Osteoblast (primary cell): ENCODE results near the gene ATP2B3. TPM values are rescaled to one million over a fixed set of nuclear protein-coding genes. Genes with fewer than 3 reads are reported as not detected.

Experiments used
- DNase-seq: peaks from one replicate; pipeline ENCODE4 v3.0.0; 2011; ENCODE audit warnings: low spot score, mixed read lengths; ENCODE audit not compliant: insufficient read length; ENCODE audit errors: missing footprints
- H2AFZ ChIP-seq: 2 replicates; pipeline ENCODE4 v1.6.0; 2011; ENCODE audit warnings: mild to moderate bottlenecking, low read length
- H3K27ac ChIP-seq: 2 replicates; pipeline ENCODE4 v1.5.1; 2011; ENCODE audit warnings: mild to moderate bottlenecking, low read depth, low read length, moderate library complexity
- H3K27me3 ChIP-seq: 2 replicates; pipeline ENCODE4 v1.6.0; 2012; ENCODE audit warnings: mild to moderate bottlenecking, control low read depth, inconsistent platforms, low read length, moderate library complexity; ENCODE audit not compliant: insufficient read depth
- H3K36me3 ChIP-seq: 2 replicates; pipeline ENCODE4 v1.5.1; 2011; ENCODE audit warnings: mild to moderate bottlenecking, low read length, control low read depth, moderate library complexity; ENCODE audit not compliant: insufficient read depth
- H3K4me1 ChIP-seq: 2 replicates; pipeline ENCODE4 v1.5.1; 2011; ENCODE audit warnings: mild to moderate bottlenecking, low read length, control low read depth, moderate library complexity; ENCODE audit not compliant: insufficient read depth
- H3K4me2 ChIP-seq: 2 replicates; pipeline ENCODE4 v1.6.0; 2011; ENCODE audit warnings: mild to moderate bottlenecking, low read length; ENCODE audit not compliant: insufficient read depth
- H3K4me3 ChIP-seq: fragments of 200-600 bp; sonication (generic); 3 replicates; pipeline ENCODE4 v1.5.1; 2012; ENCODE audit warnings: mild to moderate bottlenecking, low read length, inconsistent platforms; ENCODE audit not compliant: insufficient read depth
- H3K79me2 ChIP-seq: 2 replicates; pipeline ENCODE4 v1.6.0; 2012; ENCODE audit warnings: mild to moderate bottlenecking, low read length, control low read depth, inconsistent platforms; ENCODE audit not compliant: insufficient read depth
- H3K9me3 ChIP-seq: 2 replicates; pipeline ENCODE4 v1.5.1; 2011; ENCODE audit warnings: low read depth, low read length, control low read depth
- H4K20me1 ChIP-seq: 2 replicates; pipeline ENCODE4 v1.6.0; 2012; ENCODE audit warnings: mild to moderate bottlenecking, low read length, control low read depth; ENCODE audit not compliant: insufficient read depth
- CTCF ChIP-seq: IDR thresholded peaks from 2 replicates; pipeline ENCODE4 v1.5.1; 2011; ENCODE audit warnings: mild to moderate bottlenecking, low read depth, low read length, moderate library complexity; ENCODE audit errors: extremely low read depth
- total RNA-seq: library from RNA; depleted of rRNA; stranded (reverse); fragments of >200 nt; gene quantifications from 2 replicates; pipeline ENCODE4 v1.2.3, GENCODE V29; 2012

ATP2B3 gene
- total RNA-seq, 1 donor = not detected

GRCh38 chrX:153569475-153569874 lies 52.0 kb downstream of the ATP2B3 start:
- Histone ChIP-seq H2AFZ (no peak overlapping the region), H3K4me3 (no peak overlapping the region), H3K4me1 (no peaks in the 10 kb centered on the region), H3K9me3 (no peaks in the 10 kb centered on the region), H3K27me3 (peaks cover 4% of the 10 kb centered on the region), H3K36me3 (no peaks in the 10 kb centered on the region), H3K79me2 (no peaks in the 10 kb centered on the region), H3K4me2 (no peak overlapping the region), H3K27ac (no peak overlapping the region), H4K20me1 (no peaks in the 10 kb centered on the region)
- peak; percentile 76 for DNase-seq
- no peak for TF ChIP-seq CTCF

GRCh38 chrX:153571534-153571908 lies 54.1 kb downstream of the ATP2B3 start:
- H3K4me1 ChIP-seq = no peaks in the 10 kb centered on the region
- peaks cover 4% of the 10 kb centered on the region for H3K27me3 ChIP-seq
- H3K9me3 ChIP-seq = no peaks in the 10 kb centered on the region
- H2AFZ ChIP-seq = no peak overlapping the region
- TF ChIP-seq CTCF = no peak
- DNase-seq = peak; percentile 55
- no peak overlapping the region for H3K4me2 ChIP-seq
- no peak overlapping the region for H3K27ac ChIP-seq
- H3K4me3 ChIP-seq = no peak overlapping the region
- H3K36me3 ChIP-seq = no peaks in the 10 kb centered on the region
- no peaks in the 10 kb centered on the region for H3K79me2 ChIP-seq
- no peaks in the 10 kb centered on the region for H4K20me1 ChIP-seq

- H3K27ac ChIP-seq = no peak overlapping the region
- DNase-seq = peak; percentile 77
- H3K4me1 ChIP-seq = no peaks in the 10 kb centered on the region
- no peak overlapping the region for H2AFZ ChIP-seq
- no peaks in the 10 kb centered on the region for H3K79me2 ChIP-seq
- no peaks in the 10 kb centered on the region for H3K36me3 ChIP-seq
- H4K20me1 ChIP-seq = no peaks in the 10 kb centered on the region
- no peak for TF ChIP-seq CTCF
- peaks cover 3% of the 10 kb centered on the region for H3K27me3 ChIP-seq
- H3K4me3 ChIP-seq = no peak overlapping the region
- no peaks in the 10 kb centered on the region for H3K9me3 ChIP-seq
- no peak overlapping the region for H3K4me2 ChIP-seq
Measured at GRCh38 chrX:153572601-153573000, 55.2 kb downstream of the ATP2B3 start.

GRCh38 chrX:153573984-153574383 lies 56.5 kb downstream of the ATP2B3 start:
- no peak for TF ChIP-seq CTCF
- H2AFZ ChIP-seq = no peak overlapping the region
- H3K79me2 ChIP-seq = no peaks in the 10 kb centered on the region
- H3K9me3 ChIP-seq = no peaks in the 10 kb centered on the region
- H3K4me3 ChIP-seq = no peak overlapping the region
- DNase-seq = peak; percentile 77
- H4K20me1 ChIP-seq = no peaks in the 10 kb centered on the region
- H3K36me3 ChIP-seq = no peaks in the 10 kb centered on the region
- no peaks in the 10 kb centered on the region for H3K4me1 ChIP-seq
- peaks cover 5% of the 10 kb centered on the region for H3K27me3 ChIP-seq
- no peak overlapping the region for H3K4me2 ChIP-seq
- H3K27ac ChIP-seq = no peak overlapping the region
